ENCODE data around the gene JUP. TPM values are rescaled to one million over a fixed set of nuclear protein-coding genes. Genes with fewer than 3 reads are reported as not detected.

Gene JUP
- total and polyA plus RNA-seq, 2 of the 13 experiments (the other 11 are each of a cell fraction or from before 2014, with no cell fraction given), result 12.1 to 20.6 TPM

- TF ChIP-seq ATF2 (CRISPR knock-in tag; IDR thresholded peaks at IDR 0.05) (peak; percentile 62), ZNF792 (CRISPR knock-in tag; IDR thresholded peaks at IDR 0.05) (peak; percentile 48; the same call in 1 of the 2 replicates), MEIS1 (CRISPR knock-in tag; IDR thresholded peaks at IDR 0.05; ENCODE audit: borderline replicate concordance) (peak; percentile 52; the same call in 1 of the 2 replicates), NR2F1 (CRISPR knock-in tag; IDR thresholded peaks at IDR 0.05) (peak in 1 of 2 experiments; percentile 9; a peak in 1 of 4 replicates), ATF4 (CRISPR knock-in tag; IDR thresholded peaks at IDR 0.05) (0 out of 4 replicates have a peak, but pooled peaks of 1 of the 2 experiments have one; percentile 6), DNMT1 (CRISPR knock-in tag; IDR thresholded peaks at IDR 0.05) (peak; percentile 78; the same call in 1 of the 2 replicates), ZNF761 (CRISPR knock-in tag; conservative IDR thresholded peaks at IDR 0.05) (0 out of 2 replicates have a peak, but pooled peaks have one; percentile 59), ZBTB25 (CRISPR knock-in tag; IDR thresholded peaks at IDR 0.05) (peak; percentile 81), NCOA5 (CRISPR knock-in tag; IDR thresholded peaks at IDR 0.05) (no peak), NFE2L2 (IDR thresholded peaks at IDR 0.05; ENCODE audit: low read length) (0 out of 2 replicates have a peak, but pooled peaks have one; percentile 10), DPF2 (CRISPR knock-in tag; IDR thresholded peaks at IDR 0.05; ENCODE audit: borderline replicate concordance, low read depth) (no peak), ELF3 (CRISPR knock-in tag; IDR thresholded peaks at IDR 0.05) (peak; percentile 67), NR2F6 (IDR thresholded peaks at IDR 0.05) (no peak), NR2F6 (CRISPR knock-in tag; IDR thresholded peaks at IDR 0.05) (peak; percentile 56), MIER3 (CRISPR knock-in tag; IDR thresholded peaks at IDR 0.05; ENCODE audit: borderline replicate concordance) (0 out of 2 replicates have a peak, but pooled peaks have one; percentile 50), SMARCE1 (IDR thresholded peaks at IDR 0.05; ENCODE audit: borderline replicate concordance) (no peak), MXD1 (CRISPR knock-in tag; IDR thresholded peaks at IDR 0.05) (peak; percentile 25; the same call in 1 of the 2 replicates), ZKSCAN1 (IDR thresholded peaks at IDR 0.05; ENCODE audit: low read length) (0 out of 2 replicates have a peak, but pooled peaks have one; percentile 41), HOXA9 (CRISPR knock-in tag; IDR thresholded peaks at IDR 0.05; ENCODE audit: borderline replicate concordance) (no peak), ZSCAN22 (CRISPR knock-in tag; IDR thresholded peaks at IDR 0.05) (peak; percentile 80; the same call in 1 of the 2 replicates), ZNF878 (CRISPR knock-in tag; IDR thresholded peaks at IDR 0.05) (peak; percentile 49; the same call in 1 of the 2 replicates), SIX4 (CRISPR knock-in tag; IDR thresholded peaks at IDR 0.05) (peak; percentile 96), POLR2AphosphoS2 (IDR thresholded peaks at IDR 0.05; ENCODE audit: low read depth, low read length) (no peak), ESRRA (CRISPR knock-in tag; IDR thresholded peaks at IDR 0.05; ENCODE audit: low read depth) (0 out of 2 replicates have a peak, but pooled peaks have one; percentile 59), REPIN1 (CRISPR knock-in tag; IDR thresholded peaks at IDR 0.05; ENCODE audit: borderline replicate concordance, low read depth) (no peak; the same call in 1 of the 2 replicates), JUND (CRISPR knock-in tag; IDR thresholded peaks at IDR 0.05) (0 out of 2 replicates have a peak, but pooled peaks have one; percentile 51), ZNF136 (CRISPR knock-in tag; IDR thresholded peaks at IDR 0.05; ENCODE audit: low read depth) (no peak)
Measured at GRCh38 chr17:41801374-41802271, 15.1 kb upstream of the JUP start (continued).
